CD4-positive, alpha-beta T cell treated with Interleukin-10 for 1 hour (primary cell): Measurements from ENCODE around the gene KIDINS220.
A peak's percentile ranks its signal among the peaks of the same experiment; 100 is the strongest.

ENCODE experiments used
- DNase-seq: peaks from one replicate; pipeline ENCODE4 v3.0.0-alpha.2; 2020

KIDINS220 gene

DNA sequence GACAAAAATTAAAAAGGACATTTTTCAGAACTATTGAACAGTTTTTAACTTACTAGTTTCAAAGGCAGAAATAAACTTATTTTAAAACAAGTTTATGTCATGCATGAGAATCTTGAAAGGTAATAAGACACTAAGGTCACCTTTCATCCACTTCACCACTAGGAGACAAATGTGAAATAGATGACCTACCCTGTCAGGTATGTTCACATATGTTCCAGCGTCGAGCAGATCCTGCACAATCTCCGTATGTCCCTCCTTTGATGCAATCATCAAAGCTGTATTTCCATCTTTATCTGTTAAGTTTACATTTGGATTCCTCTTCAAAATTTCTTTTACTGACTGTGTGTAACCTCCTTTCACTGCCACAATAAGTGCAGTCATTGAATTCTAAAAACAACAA, 34.7 kb downstream of the KIDINS220 start:
- DNase-seq: no peak

DNA sequence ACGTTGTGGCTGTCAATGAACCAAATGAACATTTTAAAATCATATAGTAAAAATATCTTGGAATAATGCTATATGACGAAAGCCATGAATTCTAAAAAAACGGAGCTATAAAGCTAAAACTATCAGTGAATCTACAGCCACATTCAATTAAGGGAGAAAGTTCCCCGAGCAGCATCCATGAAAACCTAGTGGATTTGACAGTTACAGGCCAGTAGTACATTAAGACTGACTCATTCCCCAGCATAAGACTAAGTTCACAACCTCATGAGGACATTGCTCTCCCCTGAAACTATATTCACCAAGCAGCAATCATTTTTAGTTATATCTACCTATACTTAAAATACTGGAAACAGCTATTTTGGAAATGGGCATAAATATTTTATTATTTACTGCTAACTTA, 36.6 kb downstream of the KIDINS220 start:
- DNase-seq: no peak

DNA sequence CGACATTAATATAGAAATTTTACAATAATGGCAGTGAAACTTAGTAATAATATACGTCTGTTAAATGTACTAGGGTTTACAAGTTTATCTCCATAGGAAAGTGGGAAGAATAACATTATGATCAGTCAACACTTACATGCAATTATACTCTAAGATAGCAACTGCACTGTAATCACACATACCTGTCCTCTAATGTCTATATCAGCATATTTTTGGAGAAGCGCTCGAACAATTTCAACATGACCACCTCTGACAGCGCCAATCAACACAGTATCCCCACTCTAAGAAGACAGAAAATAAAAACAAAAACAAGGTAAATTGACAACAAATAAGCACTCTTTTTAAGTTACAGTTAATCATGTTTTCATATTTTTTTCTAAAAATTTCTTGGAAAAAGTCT, 37.2 kb downstream of the KIDINS220 start:
- DNase-seq: no peak

DNA sequence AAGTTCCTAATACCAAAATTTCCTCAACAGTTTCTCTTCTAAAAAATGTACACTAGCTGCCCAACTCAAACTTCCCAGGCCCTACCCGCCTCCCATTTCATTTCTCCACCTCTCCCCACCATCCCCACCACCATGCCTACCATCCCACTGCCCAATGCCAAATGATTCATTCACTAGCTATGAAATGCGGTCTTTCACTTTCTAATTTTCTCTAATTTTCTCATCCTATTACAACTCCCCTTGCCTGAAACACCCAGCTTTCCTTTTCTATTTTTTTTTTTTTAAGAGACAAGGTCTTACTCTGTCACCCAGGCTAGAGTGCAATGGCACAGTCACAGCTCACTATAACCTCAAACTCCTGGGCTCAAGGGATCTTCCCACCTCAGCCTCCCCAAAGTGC, 38.4 kb downstream of the KIDINS220 start:
- no peak for DNase-seq

DNA sequence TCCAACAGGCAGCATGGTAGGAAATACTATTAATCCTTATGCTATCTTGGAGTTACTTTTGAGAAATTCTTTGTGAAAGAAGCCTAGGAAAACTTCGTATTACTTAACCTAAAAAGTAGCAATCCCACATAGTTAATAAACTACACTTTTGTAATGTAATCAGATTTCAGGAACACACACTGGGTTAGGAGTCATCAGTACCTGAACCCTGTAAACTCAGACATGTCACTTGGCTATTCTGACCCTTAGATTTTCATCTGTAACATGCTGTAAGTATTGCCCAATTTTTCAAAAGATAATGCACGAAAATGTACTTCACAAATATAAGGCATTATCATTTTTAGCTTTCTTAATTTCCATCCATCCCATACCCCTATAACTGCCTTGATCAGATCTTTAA, 39.0 kb downstream of the KIDINS220 start:
- no peak for DNase-seq

DNA sequence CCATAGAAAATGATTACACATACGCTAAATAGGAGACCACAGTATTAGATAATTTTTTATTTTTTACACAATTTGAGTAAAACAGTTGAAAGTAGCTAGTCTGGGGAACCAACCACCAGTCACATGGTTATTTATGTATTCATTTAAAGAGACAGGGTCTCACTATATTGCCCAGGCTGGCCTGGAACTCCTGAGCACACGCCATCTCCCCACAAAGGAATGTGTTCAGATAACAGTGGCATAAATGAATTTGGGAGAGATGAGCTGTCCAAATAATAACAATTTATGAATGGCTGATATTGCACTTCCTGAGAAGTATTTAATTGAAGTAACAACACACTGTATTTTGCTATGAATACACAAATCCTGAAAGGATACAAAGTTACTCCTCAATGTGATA, 39.7 kb downstream of the KIDINS220 start:
- DNase-seq: no peak

DNA sequence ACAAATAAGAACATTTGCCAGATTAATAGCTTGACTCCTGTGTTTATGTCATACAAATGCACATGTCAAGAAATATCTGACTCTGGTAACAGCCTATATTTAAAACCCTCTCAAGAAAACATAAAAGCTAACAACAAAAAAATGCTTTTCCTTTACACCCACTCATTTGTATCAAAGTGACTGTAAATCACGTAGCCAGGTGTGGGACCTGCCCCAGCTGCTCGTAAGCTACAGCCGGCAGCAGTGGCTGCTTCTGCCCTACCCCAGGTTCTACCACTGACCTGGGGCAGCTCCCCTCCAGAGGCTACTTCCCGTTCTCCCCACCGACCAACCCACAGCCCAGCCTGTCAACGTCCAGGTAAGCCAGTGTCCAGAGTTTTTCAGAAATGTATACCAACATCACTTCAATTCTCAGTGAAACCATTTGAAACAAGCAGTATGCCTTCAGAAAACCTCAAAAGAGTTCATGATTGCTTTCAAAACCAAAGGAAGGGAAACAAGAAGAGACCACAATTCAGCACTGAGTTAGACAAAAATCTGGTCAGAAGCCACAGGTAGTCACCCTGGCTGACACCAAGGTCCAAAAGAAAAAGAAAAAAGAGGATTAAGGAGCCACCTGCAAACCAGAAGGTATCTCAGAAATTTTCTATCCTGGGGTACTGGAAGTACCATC, 40.4 kb downstream of the KIDINS220 start:
- DNase-seq: no peak

DNA sequence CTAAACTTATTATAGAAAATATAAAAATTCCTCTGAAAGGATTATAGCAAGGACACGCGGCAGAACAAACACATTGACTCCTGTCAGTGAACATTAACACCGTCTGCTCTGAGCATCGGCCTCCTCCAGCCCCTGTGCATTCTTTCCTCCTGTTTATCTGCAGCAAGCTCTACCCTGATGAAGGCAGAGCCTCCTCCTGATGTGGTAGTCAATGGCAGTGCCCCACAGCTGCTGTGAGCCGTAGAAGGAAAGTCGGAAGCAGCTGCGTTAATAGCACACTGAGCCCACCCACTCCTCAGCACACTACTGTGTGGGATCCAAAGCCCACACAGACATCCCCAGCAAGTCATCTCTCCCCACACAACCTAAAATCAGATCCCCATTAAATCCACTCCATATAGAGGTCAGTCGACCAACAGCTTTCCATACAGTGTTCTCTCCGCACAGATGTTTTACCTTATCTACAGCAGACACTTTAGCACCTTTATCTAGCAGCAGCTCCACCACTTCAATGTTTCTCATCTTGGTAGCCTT, 41.0 kb downstream of the KIDINS220 start:
- DNase-seq: no peak

DNA sequence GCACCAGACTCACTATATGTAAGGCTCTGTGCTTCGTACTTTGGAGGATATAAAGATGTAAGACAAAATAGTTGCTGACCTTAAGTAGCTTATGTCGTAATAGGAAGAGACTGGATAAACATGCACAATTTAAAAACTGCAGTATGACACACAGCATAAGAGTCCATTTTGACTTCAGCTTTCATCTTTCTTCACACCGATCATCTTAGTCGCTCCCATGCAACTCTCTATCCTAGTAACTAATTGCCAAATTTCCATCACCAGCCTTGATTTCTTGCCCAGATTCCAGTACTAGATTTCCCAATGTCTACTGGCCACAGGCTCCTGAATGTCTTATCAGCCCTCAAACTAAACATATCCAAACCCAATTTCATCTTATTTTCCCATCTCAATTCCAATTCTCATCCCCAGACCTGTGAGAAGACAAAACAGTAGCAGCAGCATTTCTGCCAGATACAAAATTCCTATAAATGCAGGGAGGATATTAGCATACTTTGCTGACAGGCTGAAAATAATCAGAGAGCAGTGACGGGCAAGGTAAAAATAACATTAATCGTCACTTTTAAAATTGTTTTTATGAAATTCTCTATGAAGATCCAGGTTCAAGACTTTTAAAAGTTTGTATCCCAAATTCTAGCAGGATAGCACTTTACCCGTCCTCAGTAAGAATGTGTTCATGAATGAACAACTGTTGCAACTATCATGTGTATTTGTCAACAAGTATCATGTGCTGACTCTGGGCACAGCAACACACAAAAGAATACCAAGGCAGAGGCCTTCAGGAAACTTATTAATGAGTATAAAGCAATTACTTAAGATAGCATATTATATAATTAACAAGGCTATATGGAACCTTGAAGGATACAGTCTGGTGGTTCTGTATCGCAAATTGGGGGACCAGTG, 42.2 kb downstream of the KIDINS220 start:
- no peak for DNase-seq

DNA sequence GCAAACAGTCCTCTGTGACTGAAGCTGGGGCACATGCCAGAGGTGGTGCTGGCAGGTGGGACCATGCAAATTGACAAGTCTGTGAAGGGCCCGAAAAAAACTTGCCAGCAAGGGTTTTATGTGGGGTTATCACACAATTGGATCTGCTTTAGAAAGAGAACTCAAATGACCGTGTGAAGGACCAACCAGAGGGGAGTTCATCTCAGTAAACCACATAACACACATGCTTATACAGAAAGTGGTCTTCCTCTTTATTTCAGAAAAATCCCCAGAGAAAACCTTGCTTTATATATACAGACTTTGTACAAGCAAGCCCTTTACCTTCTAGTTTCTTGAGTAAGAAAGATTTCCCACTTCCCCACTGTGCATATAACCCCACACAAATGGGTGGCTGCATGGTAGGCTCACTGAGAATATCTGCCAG, 46.7 kb downstream of the KIDINS220 start:
- DNase-seq: no peak

DNA sequence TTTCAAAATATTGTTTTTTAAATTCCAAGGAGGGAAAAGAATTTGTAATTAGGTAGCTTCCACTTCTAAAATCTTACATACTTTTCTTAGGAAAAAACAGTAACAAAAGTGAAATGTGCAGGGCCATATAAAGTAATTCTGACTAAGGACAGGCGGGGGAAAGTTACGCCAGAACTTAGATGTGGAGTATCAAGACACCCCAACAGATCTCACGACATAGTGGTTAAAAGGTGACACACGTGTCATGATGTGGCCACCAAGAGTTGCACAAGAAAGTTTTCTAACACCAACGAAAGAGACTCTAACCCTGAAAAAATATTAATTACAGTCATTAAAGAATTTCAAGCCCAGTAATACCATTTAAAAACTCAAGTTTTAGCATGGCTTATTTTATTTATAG, 51.0 kb downstream of the KIDINS220 start:
- no peak for DNase-seq

DNA sequence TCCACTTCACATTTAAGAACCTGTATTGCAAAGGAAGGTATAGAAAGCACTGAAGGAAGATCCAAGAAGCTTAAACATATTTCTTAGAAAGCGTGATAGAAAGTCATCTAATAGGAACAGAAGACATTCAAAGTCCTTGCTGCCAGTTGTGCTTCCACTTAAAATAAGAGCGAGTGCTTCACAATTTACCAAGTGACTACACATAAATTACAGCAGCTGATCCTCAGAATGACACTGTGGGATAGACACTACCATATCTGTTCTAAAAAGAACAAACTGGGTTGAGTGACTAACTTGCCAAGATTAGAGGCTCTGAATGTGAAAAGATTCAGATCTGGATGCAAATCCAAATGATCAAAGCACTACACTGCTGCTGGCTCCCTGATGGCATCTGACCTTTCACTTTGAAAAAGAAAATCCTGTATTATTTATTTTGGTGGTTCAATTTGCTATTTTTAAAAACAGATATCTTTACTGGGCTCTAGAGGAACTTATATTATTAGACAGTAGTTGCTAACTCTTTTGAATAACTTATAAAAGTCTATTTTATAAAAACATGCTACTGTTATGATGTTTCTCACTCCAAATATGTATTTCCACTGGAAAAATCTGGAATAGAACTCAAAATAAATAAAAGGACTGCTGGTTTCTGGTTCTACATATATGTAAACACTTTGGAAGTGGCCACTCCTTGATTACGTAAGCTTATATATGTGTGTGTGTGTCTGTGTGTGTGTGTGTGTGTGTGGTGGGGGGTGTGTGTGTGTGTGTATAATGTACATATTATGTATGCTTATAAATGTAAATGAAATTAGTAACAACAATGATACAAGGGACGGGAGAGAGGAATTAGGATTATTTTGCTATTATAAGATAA, 57.4 kb downstream of the KIDINS220 start:
- DNase-seq: no peak

DNA sequence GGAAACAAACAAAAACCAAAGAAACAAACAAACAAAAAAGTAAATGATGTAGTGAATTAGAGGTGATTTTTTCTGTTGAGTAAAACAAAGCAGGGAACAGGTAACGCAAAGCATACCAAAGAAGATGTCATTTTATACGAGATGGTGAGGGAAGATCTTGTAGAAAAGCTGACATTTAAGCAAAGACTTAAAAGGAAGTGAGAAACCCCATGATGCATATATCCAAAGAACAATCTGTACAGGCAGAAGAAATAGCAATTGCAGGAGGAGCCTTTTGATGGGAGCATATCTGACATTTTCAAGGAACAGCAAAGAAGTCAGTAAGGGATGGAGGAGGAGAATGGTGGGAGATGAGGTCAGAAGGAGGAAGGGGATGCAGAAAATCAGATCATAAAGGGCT, 63.0 kb downstream of the KIDINS220 start:
- DNase-seq: no peak

DNA sequence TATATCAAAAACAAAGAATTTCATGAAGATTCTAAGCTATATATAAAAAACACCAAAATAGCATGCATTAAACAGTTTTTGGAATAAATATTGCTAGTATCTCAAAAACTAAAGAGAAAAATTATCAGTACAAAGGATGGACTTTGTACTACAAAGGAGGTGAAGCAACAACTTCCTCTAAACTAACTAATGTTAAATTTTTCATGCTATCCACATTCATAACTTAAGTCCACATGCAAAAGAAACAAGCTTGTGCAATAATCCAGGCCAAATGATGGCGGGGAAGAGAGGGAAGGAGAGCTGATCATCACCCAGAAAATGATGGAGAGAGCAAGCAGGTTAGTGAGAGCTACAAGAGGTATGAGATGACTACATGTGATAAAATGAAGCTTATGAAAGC, 70.1 kb downstream of the KIDINS220 start:
- DNase-seq: no peak

DNA sequence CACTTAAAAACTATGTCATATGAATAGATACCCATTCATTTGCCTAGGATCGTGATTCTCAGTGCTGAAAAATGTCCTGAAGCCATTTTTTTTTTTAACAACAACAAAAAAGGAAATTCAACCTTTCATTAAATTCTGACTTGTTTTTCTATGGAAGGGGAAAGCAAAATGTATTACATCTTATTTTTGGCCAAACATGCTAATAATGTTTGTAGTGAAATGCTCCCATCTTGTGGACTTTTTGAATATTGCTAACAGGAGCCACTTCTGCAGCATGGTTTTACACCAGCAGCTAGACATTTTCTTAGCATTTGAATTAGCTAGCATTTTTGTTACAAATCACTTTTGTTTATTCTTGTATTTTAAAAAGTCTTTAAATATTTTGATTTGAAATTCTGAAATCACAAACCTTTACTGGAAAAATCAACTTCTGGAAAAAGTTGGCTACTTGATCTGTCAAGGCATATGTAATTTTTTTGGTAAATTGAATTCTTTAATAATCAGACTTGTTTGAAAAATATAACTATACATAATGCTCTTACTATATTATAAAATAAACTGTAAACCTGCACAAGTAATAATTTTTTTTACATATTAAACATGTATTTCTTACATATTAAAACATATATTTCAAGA, 75.8 kb downstream of the KIDINS220 start:
- DNase-seq: peak; percentile 16

DNA sequence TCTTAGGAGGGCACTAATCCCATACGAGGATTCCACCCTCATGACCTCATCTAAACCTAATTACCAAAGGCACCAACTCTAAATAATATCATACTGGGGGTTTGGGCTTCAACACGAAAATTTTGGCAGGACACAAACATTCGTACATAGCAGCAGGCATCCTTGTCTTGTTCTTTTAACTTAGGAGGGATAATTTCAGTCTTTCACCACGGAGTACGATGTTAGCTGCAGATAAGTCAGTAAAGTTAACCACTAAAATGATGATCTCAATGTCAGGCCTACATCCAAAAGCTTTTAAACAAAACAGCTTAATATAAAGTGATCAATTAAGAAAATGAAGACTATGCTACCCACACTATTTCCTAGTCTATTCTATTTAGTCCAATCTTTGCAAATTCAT, 80.7 kb downstream of the KIDINS220 start:
- DNase-seq: no peak

DNA sequence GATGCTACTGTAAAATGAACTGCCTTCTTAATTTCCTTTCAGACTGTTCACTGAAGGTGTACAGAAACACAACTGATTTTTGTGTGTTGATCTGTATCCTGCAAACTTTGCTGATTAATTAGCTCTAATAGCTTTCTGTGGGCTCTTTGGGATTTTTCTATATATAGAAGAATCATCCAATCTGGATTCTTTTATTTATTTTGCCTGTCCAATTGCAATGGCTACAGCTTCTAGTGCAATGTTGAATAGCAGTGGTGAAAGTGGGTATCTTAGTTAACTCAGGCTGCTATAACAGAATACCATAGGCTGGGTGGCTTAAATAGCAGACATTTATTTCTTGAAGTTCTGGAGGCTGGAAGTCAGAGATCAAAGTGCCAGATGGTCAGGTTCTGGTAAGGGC, 81.2 kb downstream of the KIDINS220 start:
- no peak for DNase-seq

DNA sequence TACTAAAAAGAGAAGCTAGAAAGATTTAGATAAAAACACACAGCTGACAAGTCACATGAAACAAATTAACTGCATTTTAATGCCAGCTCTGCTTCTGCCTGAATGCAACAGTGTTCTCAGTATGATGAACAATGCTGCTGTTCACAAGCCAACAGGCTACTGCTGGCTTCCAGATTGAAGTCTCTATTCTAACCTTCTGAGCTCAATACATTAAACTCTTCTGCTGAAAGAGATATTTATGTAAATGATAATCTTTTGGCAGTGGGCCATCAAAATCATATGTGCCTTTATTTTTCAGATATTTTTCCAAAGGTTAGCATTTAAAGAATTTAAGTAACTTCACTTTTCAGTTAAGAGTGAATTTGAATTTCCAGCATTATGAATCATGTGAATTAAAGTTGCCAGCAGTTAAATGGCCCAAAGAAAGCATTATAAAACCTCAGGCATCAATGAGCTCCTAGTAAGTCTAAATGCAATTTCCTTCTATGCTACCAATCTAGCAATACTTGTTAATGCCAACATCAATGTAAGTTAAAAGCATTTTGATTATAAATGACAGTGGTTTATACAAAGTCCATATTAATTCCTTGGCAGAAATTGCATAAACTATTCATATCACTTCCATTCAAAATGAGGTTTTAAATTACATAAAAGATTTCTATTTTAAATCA, 83.2 kb downstream of the KIDINS220 start:
- DNase-seq: no peak

DNA sequence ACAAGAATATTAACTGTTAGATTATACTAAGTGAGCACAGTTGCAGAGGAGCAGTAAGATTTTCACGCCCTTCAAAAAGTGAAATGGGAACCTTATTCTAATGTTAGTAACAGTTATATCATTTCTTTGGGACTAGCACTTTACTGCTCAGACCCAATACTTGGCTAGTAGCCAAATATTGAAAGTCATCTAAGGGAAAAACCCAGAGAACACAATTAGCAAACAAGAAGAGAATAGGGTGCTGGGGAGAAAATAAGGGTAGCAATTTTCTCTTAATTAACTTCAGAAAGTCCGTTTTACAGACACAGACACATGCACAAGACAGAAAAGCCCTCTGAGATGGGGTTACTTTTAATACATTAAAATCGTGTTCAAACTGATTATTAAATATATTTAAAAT, 83.8 kb downstream of the KIDINS220 start:
- no peak for DNase-seq

DNA sequence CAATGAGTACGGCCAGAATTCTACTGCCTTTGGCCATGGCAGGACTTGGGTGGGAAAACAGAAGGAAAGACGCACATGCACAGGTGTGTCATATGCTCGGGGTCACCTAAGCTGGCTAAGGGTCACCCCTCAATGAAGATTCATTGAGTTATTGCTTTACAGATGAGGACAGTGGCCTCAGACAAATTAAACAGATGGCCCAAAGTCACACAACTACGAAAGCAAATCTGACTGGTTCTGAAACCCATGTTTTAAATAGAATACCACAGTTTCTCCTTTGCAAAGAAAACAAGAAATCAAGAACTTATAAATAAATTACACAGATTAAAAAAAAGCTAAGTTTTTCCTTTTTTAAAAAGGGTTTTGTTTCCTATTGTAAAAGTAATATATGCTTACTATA, 85.0 kb downstream of the KIDINS220 start:
- DNase-seq: no peak

DNA sequence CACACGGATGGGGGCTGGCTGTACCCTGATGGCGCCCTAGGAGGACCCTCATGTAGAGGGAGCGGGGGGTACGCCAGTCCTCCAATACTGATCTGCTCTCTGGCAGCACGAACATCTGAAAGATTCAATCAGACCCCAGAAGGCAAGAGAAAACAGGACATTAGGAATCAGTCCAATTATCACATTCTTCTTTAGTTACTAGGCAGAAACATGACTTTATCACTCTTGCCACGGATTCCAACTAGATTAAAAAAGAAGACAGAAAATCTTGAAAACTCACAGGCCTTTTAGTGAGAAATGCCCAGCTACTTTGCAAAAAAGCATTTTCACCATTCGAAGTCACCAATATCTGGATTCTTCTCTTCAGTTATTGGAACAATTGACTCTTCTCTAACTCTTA, 87.2 kb downstream of the KIDINS220 start:
- DNase-seq: no peak

DNA sequence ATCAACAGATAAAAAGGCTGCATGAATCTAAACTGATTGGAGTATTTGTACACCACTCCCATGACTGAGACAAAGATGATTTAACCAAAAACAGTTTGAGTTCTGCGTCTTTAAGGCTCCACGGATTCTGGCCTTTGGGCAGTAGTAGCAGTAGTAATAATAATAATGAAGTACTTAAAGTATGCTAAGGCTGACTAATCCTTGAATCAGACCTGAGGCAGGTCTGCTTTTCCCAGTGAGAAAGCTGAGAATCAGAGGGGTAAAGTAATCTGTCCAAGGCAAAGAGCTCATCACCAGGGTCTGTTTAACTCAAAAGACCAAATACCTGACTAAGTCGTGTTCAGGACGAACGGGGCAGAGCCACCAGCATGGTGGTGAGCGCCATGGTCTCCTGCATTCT, 94.2 kb downstream of the KIDINS220 start:
- DNase-seq: no peak
